CD4-positive, CD25-positive, alpha-beta regulatory T cell (primary cell): ENCODE measurements around the gene NIPAL3. TPM values are rescaled to one million over a fixed set of nuclear protein-coding genes. Genes with fewer than 3 reads are reported as not detected.

Source experiments
- ATAC-seq, 2 donors: fragments of 150-1000 bp; cut with Tn5 transposase; one replicate each; pipeline ENCODE4 v1.10.0; 2021; ENCODE audit warnings: low read depth in 2 of 2, moderate number of reproducible peaks in 2 of 2, moderate library complexity in 1 of 2
- DNase-seq, 3 donors: peaks; one replicate each; pipeline versions ENCODE4 v3.0.0 to v3.0.0-alpha.2; 2012 to 2022; ENCODE audit warnings: mixed read lengths in 1 of 3
- H3K27ac ChIP-seq: one replicate; pipeline ENCODE4 v1.7.0; 2013; ENCODE audit warnings: mild to moderate bottlenecking, low read length; ENCODE audit not compliant: insufficient read depth, poor library complexity, severe bottlenecking
- H3K27me3 ChIP-seq: one replicate; pipeline ENCODE4 v1.7.0; 2013; ENCODE audit warnings: low read length; ENCODE audit not compliant: control insufficient read depth, insufficient read depth
- H3K36me3 ChIP-seq: one replicate; pipeline ENCODE4 v1.7.0; 2013; ENCODE audit warnings: mild to moderate bottlenecking, low read length, moderate library complexity; ENCODE audit not compliant: control insufficient read depth, insufficient read depth
- H3K4me1 ChIP-seq: 2 replicates; pipeline ENCODE4 v1.7.0; 2013; ENCODE audit warnings: mild to moderate bottlenecking, low read length; ENCODE audit not compliant: insufficient read depth, control insufficient read depth, poor library complexity, severe bottlenecking
- H3K4me3 ChIP-seq: one replicate; pipeline ENCODE4 v1.7.0; 2013; ENCODE audit warnings: low read depth, mild to moderate bottlenecking, low read length, moderate library complexity
- H3K9me3 ChIP-seq, 2 experiments: 1 replicate in 1 of 2; 2 replicates in 1 of 2; pipeline ENCODE4 v1.7.0; 2013; ENCODE audit warnings: low read length in 2 of 2, mild to moderate bottlenecking in 1 of 2, moderate library complexity in 1 of 2; ENCODE audit not compliant: control insufficient read depth in 2 of 2
- H3K27ac Mint-ChIP-seq, 3 donors: one replicate each; pipeline ENCODE4 v1.8.0; 2020 to 2022; ENCODE audit warnings: mild to moderate bottlenecking in 3 of 3, mixed read lengths in 3 of 3, moderate library complexity in 2 of 3
- H3K27me3 Mint-ChIP-seq: one replicate; pipeline ENCODE4 v1.8.0; 2022; ENCODE audit warnings: mild to moderate bottlenecking, mixed read lengths
- H3K36me3 Mint-ChIP-seq: one replicate; pipeline ENCODE4 v1.8.0; 2020; ENCODE audit warnings: mixed read lengths
- H3K4me1 Mint-ChIP-seq, 4 donors: one replicate each; pipeline ENCODE4 v1.8.0; 2020 to 2022; ENCODE audit warnings: mixed read lengths in 4 of 4, mild to moderate bottlenecking in 1 of 4
- H3K4me3 Mint-ChIP-seq, 4 donors: one replicate each; pipeline ENCODE4 v1.8.0; 2020 to 2022; ENCODE audit warnings: mild to moderate bottlenecking in 4 of 4, mixed read lengths in 4 of 4, moderate library complexity in 3 of 4
- H3K9me3 Mint-ChIP-seq, 7 donors: one replicate each; pipeline ENCODE4 v1.8.0; 2020 to 2022; ENCODE audit warnings: mixed read lengths in 7 of 7, mild to moderate bottlenecking in 3 of 7, moderate library complexity in 2 of 7
- polyA plus RNA-seq, 4 donors: library from polyadenylated mRNA; unstranded; fragments of 300-500 nt; fragmentation: Illumina TruSeq; gene quantifications; one replicate each; pipeline ENCODE4 v1.2.3, GENCODE V29; 2021
- total RNA-seq: library from RNA; stranded (reverse); gene quantifications from one replicate; pipeline ENCODE4 v1.2.3, GENCODE V29; 2022

The NIPAL3 gene
- total and polyA plus RNA-seq, 5 donors from 2014 or later, result 57.0 to 70.2 (median 63.0) TPM

GRCh38 chr1:24418898-24419628 lies 3.5 kb downstream of the NIPAL3 start:
- Mint-ChIP-seq H3K27me3 (no peaks in the 10 kb centered on the region), H3K36me3 (peaks cover 36% of the 10 kb centered on the region), H3K4me1 (peaks cover 13 to 92% (median 59%) of the 10 kb centered on the region in 4 donors), H3K9me3 (no peaks in the 10 kb centered on the region), H3K4me3 (peak overlapping the region; percentile 41 to 51 (median 45)), H3K27ac (peak overlapping the region in 2 of 3 donors; percentile 14 to 49)
- Histone ChIP-seq H3K4me3 (no peak overlapping the region), H3K36me3 (peaks cover 53% of the 10 kb centered on the region), H3K27ac (no peak overlapping the region), H3K27me3 (no peaks in the 10 kb centered on the region), H3K4me1 (peaks cover 45% of the 10 kb centered on the region), H3K9me3 (no peaks in the 10 kb centered on the region)
- ATAC-seq (no peak), DNase-seq (peak in 1 of 3 donors; percentile 16)

- no peaks in the 10 kb centered on the region for H3K27me3 Mint-ChIP-seq
- no peaks in the 10 kb centered on the region for H3K9me3 ChIP-seq
- no peak overlapping the region for H3K4me3 Mint-ChIP-seq
- H3K4me1 Mint-ChIP-seq, result peaks cover 15 to 94% (median 58%) of the 10 kb centered on the region in 4 donors
- H3K36me3 ChIP-seq, result peaks cover 61% of the 10 kb centered on the region
- H3K27ac ChIP-seq, result no peak overlapping the region
- H3K4me1 ChIP-seq, result peaks cover 44% of the 10 kb centered on the region
- H3K36me3 Mint-ChIP-seq, result peaks cover 45% of the 10 kb centered on the region
- H3K4me3 ChIP-seq, result no peak overlapping the region
- DNase-seq (no peak), ATAC-seq (no peak)
- no peaks in the 10 kb centered on the region for H3K27me3 ChIP-seq
- peak overlapping the region in 1 of 3 donors; percentile 41 for H3K27ac Mint-ChIP-seq
- H3K9me3 Mint-ChIP-seq, result no peaks in the 10 kb centered on the region
These were observed 4.9 kb downstream of the NIPAL3 start for GRCh38 chr1:24420547-24420946.

- ATAC-seq (no peak), DNase-seq (no peak)
- H3K4me1 Mint-ChIP-seq, result peaks cover 16 to 94% (median 54%) of the 10 kb centered on the region in 4 donors
- H3K27me3 ChIP-seq, result no peaks in the 10 kb centered on the region
- no peaks in the 10 kb centered on the region for H3K9me3 ChIP-seq
- H3K4me3 ChIP-seq, result no peak overlapping the region
- H3K4me3 Mint-ChIP-seq, result peak overlapping the region in 1 of 4 donors; percentile 48
- peaks cover 36% of the 10 kb centered on the region for H3K4me1 ChIP-seq
- no peaks in the 10 kb centered on the region for H3K9me3 Mint-ChIP-seq
- H3K27ac ChIP-seq, result no peak overlapping the region
- H3K27me3 Mint-ChIP-seq, result no peaks in the 10 kb centered on the region
- H3K27ac Mint-ChIP-seq, result no peak overlapping the region
- H3K36me3 Mint-ChIP-seq, result peaks cover 52% of the 10 kb centered on the region
- H3K36me3 ChIP-seq, result peaks cover 69% of the 10 kb centered on the region
These were observed 5.9 kb downstream of the NIPAL3 start for GRCh38 chr1:24421502-24421901.

- no peak overlapping the region for H3K4me3 Mint-ChIP-seq
- no peaks in the 10 kb centered on the region for H3K27me3 Mint-ChIP-seq
- H3K4me1 ChIP-seq, result peaks cover 15% of the 10 kb centered on the region
- peaks cover 75% of the 10 kb centered on the region for H3K36me3 ChIP-seq
- H3K9me3 ChIP-seq, result no peaks in the 10 kb centered on the region
- H3K27ac ChIP-seq, result no peak overlapping the region
- peaks cover 20 to 93% (median 54%) of the 10 kb centered on the region in 4 donors for H3K4me1 Mint-ChIP-seq
- ATAC-seq (no peak), DNase-seq (no peak)
- peaks cover 57% of the 10 kb centered on the region for H3K36me3 Mint-ChIP-seq
- no peaks in the 10 kb centered on the region for H3K27me3 ChIP-seq
- H3K4me3 ChIP-seq, result no peak overlapping the region
- no peaks in the 10 kb centered on the region for H3K9me3 Mint-ChIP-seq
- peak overlapping the region; percentile 7 to 72 (median 70) for H3K27ac Mint-ChIP-seq
These were observed 8.6 kb downstream of the NIPAL3 start for GRCh38 chr1:24424207-24424606.

GRCh38 chr1:24424990-24425389 lies 9.4 kb downstream of the NIPAL3 start:
- Histone ChIP-seq H3K27me3 (no peaks in the 10 kb centered on the region), H3K9me3 (no peaks in the 10 kb centered on the region), H3K36me3 (peaks cover 69% of the 10 kb centered on the region), H3K4me3 (no peak overlapping the region), H3K27ac (no peak overlapping the region), H3K4me1 (peaks cover 14% of the 10 kb centered on the region)
- Mint-ChIP-seq H3K4me3 (peak overlapping the region in 1 of 4 donors; percentile 8), H3K27me3 (no peaks in the 10 kb centered on the region), H3K36me3 (peaks cover 51% of the 10 kb centered on the region), H3K27ac (peak overlapping the region; percentile 9 to 87 (median 77)), H3K9me3 (no peaks in the 10 kb centered on the region), H3K4me1 (peaks cover 26 to 90% (median 55%) of the 10 kb centered on the region in 4 donors)
- DNase-seq, result no peak
- ATAC-seq, result no peak

GRCh38 chr1:24425441-24425840 lies 9.8 kb downstream of the NIPAL3 start:
- H3K9me3 ChIP-seq, result no peaks in the 10 kb centered on the region
- Mint-ChIP-seq H3K36me3 (peaks cover 51% of the 10 kb centered on the region), H3K4me3 (peak overlapping the region in 2 of 4 donors; percentile 7 to 8), H3K27me3 (no peaks in the 10 kb centered on the region), H3K9me3 (no peaks in the 10 kb centered on the region), H3K4me1 (peaks cover 26 to 88% (median 54%) of the 10 kb centered on the region in 4 donors), H3K27ac (peak overlapping the region; percentile 9 to 87 (median 77))
- no peak for ATAC-seq
- H3K4me3 ChIP-seq, result no peak overlapping the region
- H3K4me1 ChIP-seq, result peaks cover 11% of the 10 kb centered on the region
- DNase-seq, result no peak
- peaks cover 65% of the 10 kb centered on the region for H3K36me3 ChIP-seq
- H3K27ac ChIP-seq, result no peak overlapping the region
- no peaks in the 10 kb centered on the region for H3K27me3 ChIP-seq

GRCh38 chr1:24425922-24426321 lies 10.3 kb downstream of the NIPAL3 start:
- no peaks in the 10 kb centered on the region for H3K9me3 Mint-ChIP-seq
- H3K36me3 Mint-ChIP-seq, result peaks cover 51% of the 10 kb centered on the region
- Histone ChIP-seq H3K9me3 (no peaks in the 10 kb centered on the region), H3K4me3 (no peak overlapping the region), H3K27me3 (no peaks in the 10 kb centered on the region), H3K4me1 (peaks cover 7% of the 10 kb centered on the region), H3K36me3 (peaks cover 60% of the 10 kb centered on the region), H3K27ac (no peak overlapping the region)
- no peaks in the 10 kb centered on the region for H3K27me3 Mint-ChIP-seq
- peaks cover 26 to 85% (median 54%) of the 10 kb centered on the region in 4 donors for H3K4me1 Mint-ChIP-seq
- H3K27ac Mint-ChIP-seq, result peak overlapping the region in 1 of 3 donors; percentile 77
- ATAC-seq (no peak), DNase-seq (no peak)
- H3K4me3 Mint-ChIP-seq, result peak overlapping the region in 1 of 4 donors; percentile 8
